Thymus (tissue), 14 donors: ENCODE results near the gene CD8B2. TPM values are rescaled to one million over a fixed set of nuclear protein-coding genes. Genes with fewer than 3 reads are reported as not detected.
"Not testable (repeated sequence)": the region's sequence is repeated elsewhere in the genome, so short reads cannot be mapped to it uniquely, and the experiment has no call there.

Source experiments
- DNase-seq, 9 donors: peaks; one replicate each; pipeline ENCODE4 v3.0.0-alpha.2; 2013; ENCODE audit warnings: low spot score in 9 of 9, low read depth in 6 of 9, missing footprints in 1 of 9
- H3K27ac ChIP-seq, 2 donors: one replicate each; pipeline ENCODE4 v1.5.1; 2013; ENCODE audit warnings: control low read depth in 1 of 2, low read depth in 1 of 2, low read length in 1 of 2, mild to moderate bottlenecking in 1 of 2, moderate library complexity in 1 of 2
- H3K27me3 ChIP-seq, 2 donors: one replicate each; pipeline ENCODE4 v1.5.1; 2013; ENCODE audit warnings: low read length in 1 of 2; ENCODE audit not compliant: control insufficient read depth in 2 of 2, insufficient read depth in 1 of 2
- H3K36me3 ChIP-seq, 2 donors: one replicate each; pipeline ENCODE4 v1.5.1; 2013; ENCODE audit warnings: low read length in 1 of 2, mild to moderate bottlenecking in 1 of 2, moderate library complexity in 1 of 2; ENCODE audit not compliant: control insufficient read depth in 2 of 2, insufficient read depth in 2 of 2
- H3K4me1 ChIP-seq, 2 donors: one replicate each; pipeline ENCODE4 v1.5.1; 2013; ENCODE audit warnings: low read length in 2 of 2; ENCODE audit not compliant: control insufficient read depth in 2 of 2, insufficient read depth in 2 of 2
- H3K4me3 ChIP-seq, 2 donors: one replicate each; pipeline ENCODE4 v1.5.1; 2013; ENCODE audit warnings: low read length in 2 of 2, control low read depth in 1 of 2, mild to moderate bottlenecking in 1 of 2
- H3K9me3 ChIP-seq, 2 donors: one replicate each; pipeline ENCODE4 v1.5.1; 2013; ENCODE audit warnings: low read length in 1 of 2, mild to moderate bottlenecking in 1 of 2; ENCODE audit not compliant: control insufficient read depth in 2 of 2, insufficient read depth in 1 of 2
- WGBS: extraction: QIAGEN DNeasy Blood & Tissue Kit; methylation state at CpG from one replicate; pipeline ENCODE4 v1.1.7; 2013; 5-methylcytosine and 5-hydroxymethylcytosine counted together
- long read RNA-seq, 10 donors: transcript quantifications; one replicate each; lab custom pipeline, GENCODE V29; 2026
- polyA plus RNA-seq: library from polyadenylated mRNA; stranded (reverse); fragments of 200-250 nt; gene quantifications from one replicate; pipeline ENCODE4 v1.2.3, GENCODE V29; 2013
- total RNA-seq: library from RNA; stranded (reverse); fragments of 120-200 nt; gene quantifications from one replicate; pipeline ENCODE4 v1.2.4, GENCODE V29; 2013
- donor health status: healthy.

The CD8B2 gene
- total RNA-seq, result 22.1 TPM
- 6.3 TPM for polyA plus RNA-seq
- long read RNA-seq, donor 1, result 0 reads
- long read RNA-seq, donor 2, full-length matches to known transcripts, result 6 of 6 reads
- long read RNA-seq, donor 2, partial matches to known transcripts, result 0 of 6 reads
- long read RNA-seq, donor 2, other reads (novel, unspliced or antisense), result 0 of 6 reads
- long read RNA-seq, donor 3, full-length matches to known transcripts, result 3 of 3 reads
- long read RNA-seq, donor 3, partial matches to known transcripts, result 0 of 3 reads
- long read RNA-seq, donor 3, other reads (novel, unspliced or antisense), result 0 of 3 reads
- long read RNA-seq, donor 4, full-length matches to known transcripts, result 2 of 2 reads
- long read RNA-seq, donor 4, partial matches to known transcripts, result 0 of 2 reads
- long read RNA-seq, donor 4, other reads (novel, unspliced or antisense), result 0 of 2 reads
- long read RNA-seq, donor 5, full-length matches to known transcripts, result 3 of 8 reads
- long read RNA-seq, donor 5, partial matches to known transcripts, result 5 of 8 reads
- long read RNA-seq, donor 5, other reads (novel, unspliced or antisense), result 0 of 8 reads
- long read RNA-seq, donor 6, full-length matches to known transcripts, result 3 of 3 reads
- long read RNA-seq, donor 6, partial matches to known transcripts, result 0 of 3 reads
- long read RNA-seq, donor 6, other reads (novel, unspliced or antisense), result 0 of 3 reads
- long read RNA-seq, donor 7, full-length matches to known transcripts, result 3 of 3 reads
- long read RNA-seq, donor 7, partial matches to known transcripts, result 0 of 3 reads
- long read RNA-seq, donor 7, other reads (novel, unspliced or antisense), result 0 of 3 reads
- long read RNA-seq, donor 8, result 0 reads
- long read RNA-seq, donor 9, full-length matches to known transcripts, result 1 of 1 reads
- long read RNA-seq, donor 9, partial matches to known transcripts, result 0 of 1 reads
- long read RNA-seq, donor 9, other reads (novel, unspliced or antisense), result 0 of 1 reads
- long read RNA-seq, donor 10, result 0 reads

GRCh38 chr2:106486551-106487385, at the start of gene CD8B2:
Gene CD8B2, plus strand, starts transcription at chr2:106487364. Its CDS starts 63 bp downstream, at chr2:106487427.
- H3K36me3 ChIP-seq, H3K9me3 ChIP-seq, H3K4me1 ChIP-seq, DNase-seq: not testable (repeated sequence)
- WGBS, result 15% methylated on average over 28 of the region's 39 CpGs
- peaks cover 6 to 21% of the 10 kb centered on the region in 2 donors for H3K27me3 ChIP-seq
- peak within 1 kb of the TSS in 1 of 2 donors; percentile 18 for H3K27ac ChIP-seq
- peak within 1 kb of the TSS in 1 of 2 donors; percentile 41 for H3K4me3 ChIP-seq

- not testable (repeated sequence) for H3K27ac ChIP-seq, H3K36me3 ChIP-seq, H3K4me3 ChIP-seq, H3K4me1 ChIP-seq, H3K27me3 ChIP-seq, H3K9me3 ChIP-seq
- WGBS, result 28% methylated on average over 10 of the region's 10 CpGs
- peak in 1 of 9 donors; percentile 29 for DNase-seq
Measured at GRCh38 chr2:106461882-106462281, 25.3 kb upstream of the CD8B2 start.

GRCh38 chr2:106467516-106467915, 19.6 kb upstream of the CD8B2 start:
- H3K9me3 ChIP-seq, H3K36me3 ChIP-seq, H3K27me3 ChIP-seq, H3K27ac ChIP-seq, H3K4me1 ChIP-seq, H3K4me3 ChIP-seq, DNase-seq: not testable (repeated sequence)
- WGBS, result 96% methylated on average over 47 of the region's 49 CpGs

- H3K4me1 ChIP-seq, DNase-seq, H3K27ac ChIP-seq, H3K27me3 ChIP-seq, H3K9me3 ChIP-seq, H3K4me3 ChIP-seq, H3K36me3 ChIP-seq: not testable (repeated sequence)
- 99% methylated on average over 45 of the region's 45 CpGs for WGBS
Measured at GRCh38 chr2:106468107-106468506, 19.1 kb upstream of the CD8B2 start, which contains the start of gene RGPD3. Gene RGPD3, minus strand, starts transcription at chr2:106468413. Its CDS starts 125 bp downstream, at chr2:106468288.

GRCh38 chr2:106470658-106471057, 16.5 kb upstream of the CD8B2 start:
- DNase-seq, H3K36me3 ChIP-seq, H3K4me3 ChIP-seq, H3K9me3 ChIP-seq, H3K27ac ChIP-seq, H3K27me3 ChIP-seq, H3K4me1 ChIP-seq: not testable (repeated sequence)
- 9% methylated on average over 4 of the region's 4 CpGs for WGBS

- WGBS, result 99% methylated on average over 1 of the region's 4 CpGs
Measured at GRCh38 chr2:106477647-106478046, 9.5 kb upstream of the CD8B2 start.

GRCh38 chr2:106479563-106479962, 7.6 kb upstream of the CD8B2 start:
- no CpG with 5 or more reads among the region's 1 CpG for WGBS
- H3K27ac ChIP-seq, H3K9me3 ChIP-seq, H3K27me3 ChIP-seq, H3K36me3 ChIP-seq, DNase-seq, H3K4me1 ChIP-seq, H3K4me3 ChIP-seq: not testable (repeated sequence)

More at GRCh38 chr2:106477647-106478046, 9.5 kb upstream of the CD8B2 start:
- not testable (repeated sequence) for H3K4me3 ChIP-seq, H3K36me3 ChIP-seq, H3K4me1 ChIP-seq, H3K27ac ChIP-seq, H3K9me3 ChIP-seq, DNase-seq, H3K27me3 ChIP-seq

- not testable (repeated sequence) for H3K4me1 ChIP-seq, H3K9me3 ChIP-seq, H3K36me3 ChIP-seq
- Histone ChIP-seq H3K27me3 (peaks cover 6 to 21% of the 10 kb centered on the region in 2 donors), H3K27ac (peak overlapping the region in 1 of 2 donors; percentile 18), H3K4me3 (peak overlapping the region in 1 of 2 donors; percentile 41)
- DNase-seq, result peak in 1 of 9 donors; percentile 34
- WGBS, result 21% methylated on average over 44 of the region's 44 CpGs
Measured at GRCh38 chr2:106487386-106488191, 425 bp downstream of the CD8B2 start.
